Esophagus muscularis mucosa (tissue), 4 donors: Measurements from ENCODE around the gene ATXN7L3.

ENCODE experiments used
- CTCF ChIP-seq, 3 experiments: fragments of 200-600 bp in 2 of 3; fragments of 450-650 bp in 1 of 3; sonication (generic) in 2 of 3; IDR thresholded peaks; one replicate each; pipeline ENCODE4 v1.5.1; 2017 to 2019; ENCODE audit warnings: antibody characterized with exemption in 3 of 3, mild to moderate bottlenecking in 2 of 3, moderate library complexity in 1 of 3
- EP300 ChIP-seq: sonication (generic); formaldehyde crosslinking; IDR thresholded peaks from one replicate; pipeline ENCODE4 v1.6.1; 2017; ENCODE audit warnings: antibody characterized with exemption
- POLR2A ChIP-seq: fragments of 450-650 bp; IDR thresholded peaks from one replicate; pipeline ENCODE4 v1.6.1; 2017; ENCODE audit warnings: antibody characterized with exemption, moderate library complexity, mild to moderate bottlenecking, low read depth
- POLR2AphosphoS5 ChIP-seq, 2 donors: sonication (generic); formaldehyde crosslinking; IDR thresholded peaks; one replicate each; pipeline ENCODE4 v1.6.1; 2017; ENCODE audit warnings: antibody characterized with exemption in 2 of 2

- TF ChIP-seq POLR2A (no peak), CTCF (IDR thresholded peaks at IDR 0.05) (no peak), POLR2AphosphoS5 (IDR thresholded peaks at IDR 0.05) (no peak), EP300 (no peak)
Measured at GRCh38 chr17:44176257-44176656, 23.4 kb downstream of the ATXN7L3 start.
